ENCODE results near the gene PTRHD1. TPM values are rescaled to one million over a fixed set of nuclear protein-coding genes. Genes with fewer than 3 reads are reported as not detected.

The PTRHD1 gene
- total and polyA plus RNA-seq, 2 of the 8 experiments (the other 6 are each of a cell fraction or from before 2014, with no cell fraction given), result 46.2 to 91.9 TPM

DNA sequence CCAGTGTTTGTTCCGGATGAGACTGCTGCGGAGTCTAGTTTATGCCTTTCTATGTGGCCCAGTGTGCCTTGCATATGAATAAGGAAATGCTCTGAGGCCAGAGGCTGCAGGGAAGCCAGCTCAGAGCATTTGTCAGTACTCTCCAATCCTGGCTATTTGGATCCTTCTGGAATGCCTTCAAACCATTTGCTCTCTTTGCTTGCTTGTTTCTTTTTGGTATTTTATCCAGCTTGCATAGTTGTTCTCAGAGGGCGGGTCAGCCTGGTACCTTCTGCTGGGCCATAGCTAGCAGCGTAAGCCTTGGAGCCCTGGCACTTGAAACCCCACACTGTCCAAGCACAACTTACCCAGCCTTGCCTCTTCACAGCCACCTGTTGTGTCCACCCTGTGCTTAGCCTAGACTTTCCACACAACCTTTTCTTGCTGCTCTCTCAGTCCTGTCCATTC lies 20.5 kb upstream of the PTRHD1 start:
- no peak overlapping the region for H2BK5ac ChIP-seq (ENCODE audit: low read depth, low read length)
- H2BK120ac ChIP-seq (replicated peaks; ENCODE audit: low read depth, low read length), result no peak overlapping the region
- H3K23ac ChIP-seq (ENCODE audit: insufficient read length), result no peak overlapping the region
- FAIRE-seq (no peak), DNase-seq (ENCODE audit: low read depth in 1 of 2, low spot score in 2 of 2) (peak in 1 of 2 experiments; percentile 27)
- H3K4me3 ChIP-seq (ENCODE audit: extremely low read depth in 1 of 4, insufficient read depth in 2 of 4, low read depth in 3 of 4, low read length in 4 of 4), result no peak overlapping the region
- no peak for TF ChIP-seq SP1 (IDR thresholded peaks at IDR 0.05; ENCODE audit: low read depth, low read length)
- no peak for TF ChIP-seq EGR1 (IDR thresholded peaks at IDR 0.05; ENCODE audit: borderline replicate concordance, low read depth, low read length)
- TF ChIP-seq SP4 (IDR thresholded peaks at IDR 0.05; ENCODE audit: low read length), result no peak
- TF ChIP-seq CBX8 (IDR thresholded peaks at IDR 0.05; ENCODE audit: borderline replicate concordance, low read depth, low read length), result no peak
- TF ChIP-seq, protein P1, sequence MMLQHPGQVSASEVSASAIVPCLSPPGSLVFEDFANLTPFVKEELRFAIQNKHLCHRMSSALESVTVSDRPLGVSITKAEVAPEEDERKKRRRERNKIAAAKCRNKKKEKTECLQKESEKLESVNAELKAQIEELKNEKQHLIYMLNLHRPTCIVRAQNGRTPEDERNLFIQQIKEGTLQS (IDR thresholded peaks at IDR 0.05; ENCODE audit: insufficient read depth, low read depth, low read length), result no peak
- no peak for TF ChIP-seq SP2 (IDR thresholded peaks at IDR 0.05; ENCODE audit: low read length)
- no peak for TF ChIP-seq NANOG (IDR thresholded peaks at IDR 0.05; ENCODE audit: insufficient read depth, low read depth, low read length, poor library complexity, severe bottlenecking)
- no peak for TF ChIP-seq POLR2AphosphoS5 (IDR thresholded peaks at IDR 0.05; ENCODE audit: low read depth, low read length)
- TF ChIP-seq CREB1 (IDR thresholded peaks at IDR 0.05), result no peak
- TF ChIP-seq GABPA (IDR thresholded peaks at IDR 0.05; ENCODE audit: borderline replicate concordance, insufficient read depth, low read length), result no peak
- TF ChIP-seq BACH1 (IDR thresholded peaks at IDR 0.05; ENCODE audit: low read length), result no peak
- TF ChIP-seq, protein P2, sequence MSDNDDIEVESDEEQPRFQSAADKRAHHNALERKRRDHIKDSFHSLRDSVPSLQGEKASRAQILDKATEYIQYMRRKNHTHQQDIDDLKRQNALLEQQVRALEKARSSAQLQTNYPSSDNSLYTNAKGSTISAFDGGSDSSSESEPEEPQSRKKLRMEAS (IDR thresholded peaks at IDR 0.05), result no peak
- no peaks in the 10 kb centered on the region for H3K9me3 ChIP-seq (ENCODE audit: insufficient read depth in 2 of 2, low read depth in 1 of 2, low read length in 1 of 2)
- no peak overlapping the region for H2BK12ac ChIP-seq (ENCODE audit: low read depth, low read length)
- no peak overlapping the region for H3K9ac ChIP-seq (replicated peaks in 1 of 4; ENCODE audit: extremely low read depth in 1 of 4, low read depth in 3 of 4, low read length in 3 of 4)
- no peak overlapping the region for H3K14ac ChIP-seq (ENCODE audit: insufficient read length)
- H3K4ac ChIP-seq (replicated peaks; ENCODE audit: insufficient read length, low read depth, low read length), result no peak overlapping the region
- ChIA-PET CTCF (ENCODE audit: partially characterized antibody) (interaction anchor here (0.9 to 3.0 kb wide), 5 partner anchors 10 to 234 kb away, joined by 3 to 8 read pairs (median 4); partner anchors contain the start of genes CENPO and PTRHD1), POLR2A (ENCODE audit: partially characterized antibody) (interaction anchor here (1.5 kb wide), 1 partner anchor 8 kb away, joined by 6 read pairs; no protein-coding TSS in a partner anchor)
- no peaks in the 10 kb centered on the region; a peak in 1 of 7 replicates for H3K4me1 ChIP-seq (replicated peaks in 1 of 4; ENCODE audit: control insufficient read depth in 3 of 4, insufficient read depth in 4 of 4, low read length in 3 of 4)
- H2AK5ac ChIP-seq (ENCODE audit: low read depth, low read length), result no peak overlapping the region
- H3K56ac ChIP-seq (replicated peaks; ENCODE audit: insufficient read length, low read depth, low read length), result no peak overlapping the region
- H3K18ac ChIP-seq (ENCODE audit: extremely low read depth, low read length), result no peak overlapping the region
- H3K4me2 ChIP-seq (ENCODE audit: insufficient read depth in 1 of 2, low read depth in 2 of 2, low read length in 2 of 2), result no peak overlapping the region
- peaks cover 0 to 59% of the 10 kb centered on the region in 2 experiments; a peak in 3 of 4 replicates for H3K79me2 ChIP-seq (ENCODE audit: control insufficient read depth in 1 of 2, insufficient read depth in 2 of 2, low read length in 2 of 2)
- peaks cover 16 to 47% (median 33%) of the 10 kb centered on the region in 4 experiments for H3K36me3 ChIP-seq (ENCODE audit: control insufficient read depth in 2 of 4, insufficient read depth in 4 of 4, low read length in 3 of 4)
- H3K23me2 ChIP-seq (ENCODE audit: low read depth, low read length), result no peaks in the 10 kb centered on the region
- no peaks in the 10 kb centered on the region for H3K27me3 ChIP-seq (replicated peaks in 1 of 4; ENCODE audit: control insufficient read depth in 3 of 4, extremely low read depth in 1 of 4, insufficient read depth in 3 of 4, low read length in 3 of 4)
- H2BK20ac ChIP-seq (ENCODE audit: low read length), result no peak overlapping the region
- peaks cover 11 to 12% of the 10 kb centered on the region in 2 experiments for H4K20me1 ChIP-seq (replicated peaks in 1 of 2; ENCODE audit: control insufficient read depth in 1 of 2, insufficient read depth in 2 of 2, low read length in 2 of 2)
- no peak overlapping the region for H4K5ac ChIP-seq (ENCODE audit: insufficient read length, low read depth, low read length)
- no peak overlapping the region for H2AFZ ChIP-seq (ENCODE audit: low read length)
- H3K79me1 ChIP-seq (ENCODE audit: low read depth, low read length), result peaks cover 9% of the 10 kb centered on the region; the same call in 1 of the 2 replicates
- no peak overlapping the region for H4K91ac ChIP-seq (replicated peaks; ENCODE audit: insufficient read length, low read length)
- H4K8ac ChIP-seq (ENCODE audit: extremely low read depth, insufficient read depth, low read length), result no peak overlapping the region
- no peak overlapping the region for H2BK15ac ChIP-seq (ENCODE audit: low read length)
- WGBS, 2 experiments (ENCODE audit: extremely low coverage in 1 of 2, insufficient coverage in 1 of 2, insufficient read length in 1 of 2, insufficient replicate concordance in 2 of 2, low coverage in 1 of 2, low lambda C conversion rate in 2 of 2, missing lambda C conversion rate in 1 of 2), result 93% methylated on average over 4 of the region's 4 CpGs; no CpG with 5 or more reads in 1 of the 2 experiments
- no peak overlapping the region for H3K27ac ChIP-seq (ENCODE audit: low read depth, low read length)
